HEK293 (cell line): ENCODE measurements around the gene C22orf15.

Experiments
- CTCF ChIA-PET: fragments of 350-600 bp; formaldehyde crosslinking; extraction: SDS; loops from one replicate; lab custom pipeline; 2021; ENCODE audit warnings: antibody characterized with exemption; lab: Yijun Ruan, JAX
- POLR2A ChIA-PET: fragments of 300-600 bp; formaldehyde crosslinking; extraction: SDS; loops from one replicate; lab custom pipeline; 2020; ENCODE audit warnings: antibody characterized with exemption, inconsistent platforms; lab: Yijun Ruan, JAX
- H3K27ac ChIP-seq: fragments of 200-500 bp; sonication (Bioruptor generic); 2 replicates; pipeline ENCODE4 v1.5.1; 2014; ENCODE audit warnings: low read depth, low read length, control low read depth, inconsistent platforms; ENCODE audit errors: extremely low read depth
- H3K36me3 ChIP-seq, 2 experiments: fragments of 200-500 bp in 1 of 2; sonication (Bioruptor generic) in 1 of 2; 1 replicate in 1 of 2; 2 replicates in 1 of 2; pipeline ENCODE4 v1.5.1; 2014 to 2017; ENCODE audit warnings: inconsistent platforms in 2 of 2, low read length in 2 of 2; ENCODE audit not compliant: control insufficient read depth in 2 of 2, insufficient read depth in 1 of 2
- H3K4me1 ChIP-seq: fragments of 200-500 bp; sonication (Bioruptor generic); 2 replicates; pipeline ENCODE4 v1.5.1; 2014; ENCODE audit warnings: mild to moderate bottlenecking, low read length, inconsistent platforms; ENCODE audit not compliant: control insufficient read depth, insufficient read depth
- H3K4me3 ChIP-seq: 2 replicates; pipeline ENCODE4 v1.5.1; 2011; ENCODE audit warnings: low read depth, mild to moderate bottlenecking, control low read depth, low read length, moderate library complexity
- H3K9me3 ChIP-seq: fragments of 200-500 bp; sonication (Bioruptor generic); 2 replicates; pipeline ENCODE4 v1.5.1; 2014; ENCODE audit warnings: low read depth, low read length, inconsistent platforms; ENCODE audit not compliant: control insufficient read depth, insufficient read depth
- IKZF3 ChIP-seq: fragments of 450-650 bp; IDR thresholded peaks from 2 replicates; pipeline ENCODE4 v1.5.0; 2018; ENCODE audit warnings: missing biosample characterization, mild to moderate bottlenecking, missing genetic modification characterization, moderate library complexity
- KLF7 ChIP-seq: fragments of 450-650 bp; formaldehyde crosslinking; IDR thresholded peaks from 2 replicates; pipeline ENCODE4 v1.5.1; 2016; ENCODE audit warnings: missing biosample characterization, missing genetic modification characterization, borderline replicate concordance
- PATZ1 ChIP-seq: fragments of 450-650 bp; formaldehyde crosslinking; IDR thresholded peaks from 2 replicates; pipeline ENCODE4 v1.5.1; 2016; ENCODE audit warnings: missing biosample characterization, missing genetic modification characterization
- REST ChIP-seq: fragments of 450-650 bp; formaldehyde crosslinking; IDR thresholded peaks from 2 replicates; pipeline ENCODE4 v1.5.1; 2016; ENCODE audit warnings: missing biosample characterization, missing genetic modification characterization
- ZBTB26 ChIP-seq: fragments of 450-650 bp; formaldehyde crosslinking; optimal IDR thresholded peaks from 2 replicates; pipeline ENCODE3; 2016; ENCODE audit warnings: missing biosample characterization, mild to moderate bottlenecking, missing genetic modification characterization
- ZBTB44 ChIP-seq: fragments of 450-650 bp; IDR thresholded peaks from 2 replicates; pipeline ENCODE4 v1.5.1; 2018; ENCODE audit warnings: missing biosample characterization, mild to moderate bottlenecking, missing genetic modification characterization
- ZNF121 ChIP-seq: fragments of 450-650 bp; formaldehyde crosslinking; IDR thresholded peaks from 2 replicates; pipeline ENCODE4 v1.5.1; 2016; ENCODE audit warnings: missing biosample characterization, missing genetic modification characterization
- ZNF140 ChIP-seq: fragments of 450-650 bp; formaldehyde crosslinking; IDR thresholded peaks from 2 replicates; pipeline ENCODE4 v1.5.1; 2016; ENCODE audit warnings: missing biosample characterization, missing genetic modification characterization
- ZNF274 ChIP-seq, 2 experiments: fragments of 200-500 bp in 1 of 2; fragments of 450-650 bp in 1 of 2; sonication (Bioruptor generic) in 1 of 2; formaldehyde crosslinking in 1 of 2; IDR thresholded peaks; 2 replicates each; pipeline versions ENCODE4 v1.5.1 to v1.6.1; 2014 to 2016; ENCODE audit warnings: borderline replicate concordance in 1 of 2, inconsistent platforms in 1 of 2, low read length in 1 of 2, missing biosample characterization in 1 of 2, missing genetic modification characterization in 1 of 2
- ZNF37A ChIP-seq: fragments of 450-650 bp; IDR thresholded peaks from 2 replicates; pipeline ENCODE4 v1.5.1; 2018; ENCODE audit warnings: missing biosample characterization, missing genetic modification characterization
- ZNF558 ChIP-seq: fragments of 450-650 bp; formaldehyde crosslinking; IDR thresholded peaks from 2 replicates; pipeline ENCODE4 v1.5.1; 2016; ENCODE audit warnings: missing biosample characterization, missing genetic modification characterization
- ZNF571 ChIP-seq: fragments of 450-650 bp; formaldehyde crosslinking; IDR thresholded peaks from 2 replicates; pipeline ENCODE4 v1.5.0; 2017; ENCODE audit warnings: missing biosample characterization, missing genetic modification characterization
- ZNF792 ChIP-seq: fragments of 450-650 bp; formaldehyde crosslinking; IDR thresholded peaks from 2 replicates; pipeline ENCODE4 v1.5.1; 2016; ENCODE audit warnings: missing biosample characterization, missing genetic modification characterization
- ZSCAN30 ChIP-seq: fragments of 450-650 bp; IDR thresholded peaks from 2 replicates; pipeline ENCODE4 v1.5.1; 2018; ENCODE audit warnings: missing biosample characterization, mild to moderate bottlenecking, missing genetic modification characterization, moderate library complexity
- TF ChIP-seq, protein P1 (sequence below): fragments of 450-650 bp; formaldehyde crosslinking; IDR thresholded peaks from 2 replicates; pipeline ENCODE4 v1.5.1; 2016; ENCODE audit warnings: missing biosample characterization, missing genetic modification characterization
- TF ChIP-seq, protein P2 (sequence below): fragments of 450-650 bp; formaldehyde crosslinking; IDR thresholded peaks from 2 replicates; pipeline ENCODE4 v1.5.1; 2016; ENCODE audit warnings: missing biosample characterization, missing genetic modification characterization

The C22orf15 gene

GRCh38 chr22:23718371-23719165 is 44.2 kb upstream of the C22orf15 start:
- ChIA-PET CTCF (interaction anchor here (1.1 kb wide), 1 partner anchor 20 kb away, joined by 4 read pairs; no protein-coding TSS in a partner anchor), POLR2A (interaction anchor here (0.8 to 1.1 kb wide), 3 partner anchors 15 to 24 kb away, joined by 3 read pairs; no protein-coding TSS in a partner anchor)
- no peak for TF ChIP-seq ZNF140 (tag by site-specific recombination)
- H3K4me1 ChIP-seq = no peaks in the 10 kb centered on the region
- H3K36me3 ChIP-seq = peaks cover 7 to 19% of the 10 kb centered on the region in 2 experiments
- H3K9me3 ChIP-seq = no peaks in the 10 kb centered on the region
- no peak overlapping the region for H3K27ac ChIP-seq
- H3K4me3 ChIP-seq = no peak overlapping the region

GRCh38 chr22:23720855-23721254 is 41.9 kb upstream of the C22orf15 start:
- H3K36me3 ChIP-seq = no peaks in the 10 kb centered on the region
- CTCF ChIA-PET = interaction anchor here (0.5 to 1.0 kb wide), 2 partner anchors 46 to 129 kb away, joined by 3 read pairs; no protein-coding TSS in a partner anchor
- H3K9me3 ChIP-seq = no peaks in the 10 kb centered on the region
- TF ChIP-seq ZSCAN30 (tag by site-specific recombination) (no peak), ZNF121 (tag by site-specific recombination) (no peak), ZNF571 (no peak), ZNF274 (IDR thresholded peaks at IDR 0.05; ENCODE audit: low read length) (no peak), ZNF274 (tag by site-specific recombination; IDR thresholded peaks at IDR 0.05; ENCODE audit: borderline replicate concordance) (no peak), ZNF792 (tag by site-specific recombination) (no peak), ZNF37A (tag by site-specific recombination) (no peak), PATZ1 (tag by site-specific recombination) (no peak), KLF7 (tag by site-specific recombination) (no peak), REST (tag by site-specific recombination) (no peak), ZBTB44 (no peak), IKZF3 (no peak), ZBTB26 (tag by site-specific recombination) (no peak), ZNF558 (tag by site-specific recombination) (no peak)
- TF ChIP-seq, protein P1, sequence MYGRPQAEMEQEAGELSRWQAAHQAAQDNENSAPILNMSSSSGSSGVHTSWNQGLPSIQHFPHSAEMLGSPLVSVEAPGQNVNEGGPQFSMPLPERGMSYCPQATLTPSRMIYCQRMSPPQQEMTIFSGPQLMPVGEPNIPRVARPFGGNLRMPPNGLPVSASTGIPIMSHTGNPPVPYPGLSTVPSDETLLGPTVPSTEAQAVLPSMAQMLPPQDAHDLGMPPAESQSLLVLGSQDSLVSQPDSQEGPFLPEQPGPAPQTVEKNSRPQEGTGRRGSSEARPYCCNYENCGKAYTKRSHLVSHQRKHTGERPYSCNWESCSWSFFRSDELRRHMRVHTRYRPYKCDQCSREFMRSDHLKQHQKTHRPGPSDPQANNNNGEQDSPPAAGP (tag by site-specific recombination) = no peak
- TF ChIP-seq, protein P2, sequence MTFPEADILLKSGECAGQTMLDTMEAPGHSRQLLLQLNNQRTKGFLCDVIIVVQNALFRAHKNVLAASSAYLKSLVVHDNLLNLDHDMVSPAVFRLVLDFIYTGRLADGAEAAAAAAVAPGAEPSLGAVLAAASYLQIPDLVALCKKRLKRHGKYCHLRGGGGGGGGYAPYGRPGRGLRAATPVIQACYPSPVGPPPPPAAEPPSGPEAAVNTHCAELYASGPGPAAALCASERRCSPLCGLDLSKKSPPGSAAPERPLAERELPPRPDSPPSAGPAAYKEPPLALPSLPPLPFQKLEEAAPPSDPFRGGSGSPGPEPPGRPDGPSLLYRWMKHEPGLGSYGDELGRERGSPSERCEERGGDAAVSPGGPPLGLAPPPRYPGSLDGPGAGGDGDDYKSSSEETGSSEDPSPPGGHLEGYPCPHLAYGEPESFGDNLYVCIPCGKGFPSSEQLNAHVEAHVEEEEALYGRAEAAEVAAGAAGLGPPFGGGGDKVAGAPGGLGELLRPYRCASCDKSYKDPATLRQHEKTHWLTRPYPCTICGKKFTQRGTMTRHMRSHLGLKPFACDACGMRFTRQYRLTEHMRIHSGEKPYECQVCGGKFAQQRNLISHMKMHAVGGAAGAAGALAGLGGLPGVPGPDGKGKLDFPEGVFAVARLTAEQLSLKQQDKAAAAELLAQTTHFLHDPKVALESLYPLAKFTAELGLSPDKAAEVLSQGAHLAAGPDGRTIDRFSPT (tag by site-specific recombination) = no peak
- no peak overlapping the region for H3K27ac ChIP-seq
- no peak overlapping the region for H3K4me3 ChIP-seq
- POLR2A ChIA-PET = no interaction called here
- no peaks in the 10 kb centered on the region for H3K4me1 ChIP-seq
